Omental fat pad (tissue), 4 donors: ENCODE data around the gene RXFP2. TPM values are rescaled to one million over a fixed set of nuclear protein-coding genes. Genes with fewer than 3 reads are reported as not detected.
A peak's percentile ranks its signal among the peaks of the same experiment; 100 is the strongest.

ENCODE experiments used
- ATAC-seq: fragments of 150-250 bp; one replicate; pipeline ENCODE4 v1.9.1; 2016; ENCODE audit warnings: mild to moderate bottlenecking, moderate library complexity; ENCODE audit not compliant: low FRiP score
- DNase-seq: peaks from one replicate; pipeline ENCODE4 v3.0.0-alpha.2; 2019; ENCODE audit warnings: low spot score
- CTCF ChIP-seq, 3 donors: fragments of 450-650 bp; IDR thresholded peaks; one replicate each; pipeline ENCODE4 v1.5.1; 2016 to 2017; ENCODE audit warnings: antibody characterized with exemption in 3 of 3, mild to moderate bottlenecking in 3 of 3, moderate library complexity in 2 of 3
- total RNA-seq, 4 donors: library from RNA; depleted of rRNA; stranded (reverse); fragments of >200 nt; gene quantifications; one replicate each; pipeline ENCODE4 v1.1.0, GENCODE V29; 2016

RXFP2 gene
- total RNA-seq, 4 donors from 2014 or later, result 0.63 TPM; not detected in 3

- no peak for TF ChIP-seq CTCF (IDR thresholded peaks at IDR 0.05)
- ATAC-seq, result no peak
- DNase-seq, result no peak
Observed at GRCh38 chr13:31835932-31836331, 96.6 kb downstream of the RXFP2 start.

- no peak for DNase-seq
- no peak for ATAC-seq
- TF ChIP-seq CTCF (IDR thresholded peaks at IDR 0.05), result no peak
Observed at GRCh38 chr13:31843044-31843443, 103.7 kb downstream of the RXFP2 start.

- ATAC-seq, result peak; percentile 97
- no peak for TF ChIP-seq CTCF (IDR thresholded peaks at IDR 0.05)
- peak; percentile 55 for DNase-seq
Observed at GRCh38 chr13:31846182-31846938, 107.0 kb downstream of the RXFP2 start.

- ATAC-seq (peak; percentile 76), DNase-seq (no peak)
- TF ChIP-seq CTCF (IDR thresholded peaks at IDR 0.05), result no peak
Observed at GRCh38 chr13:31846961-31847752, 107.8 kb downstream of the RXFP2 start.

GRCh38 chr13:31848621-31849020, 109.3 kb downstream of the RXFP2 start:
- DNase-seq (no peak), ATAC-seq (no peak)
- TF ChIP-seq CTCF (IDR thresholded peaks at IDR 0.05), result no peak

GRCh38 chr13:31849206-31849605, 109.9 kb downstream of the RXFP2 start:
- no peak for TF ChIP-seq CTCF (IDR thresholded peaks at IDR 0.05)
- ATAC-seq (no peak), DNase-seq (no peak)
